T-cell (primary cell): ENCODE data around the gene MYH15. TPM values are rescaled to one million over a fixed set of nuclear protein-coding genes. Genes with fewer than 3 reads are reported as not detected.
A peak's percentile ranks its signal among the peaks of the same experiment; 100 is the strongest.

Experiments used
- ATAC-seq, 4 experiments: fragments of 200-7000 bp in 3 of 4; fragments of 150-1000 bp in 1 of 4; cut with Tn5 transposase; replicated peaks in 1 of 4; 1 replicate in 3 of 4; 2 replicates in 1 of 4; pipeline ENCODE4 v1.10.0; 2021; ENCODE audit warnings: moderate library complexity in 3 of 4, mild to moderate bottlenecking in 2 of 4, moderate number of reproducible peaks in 1 of 4
- CTCF ChIA-PET, 2 donors: fragments of 300-600 bp; sonication (Branson Sonifier 250); formaldehyde crosslinking; loops; one replicate each; lab custom pipeline; 2022; ENCODE audit warnings: antibody characterized with exemption in 2 of 2; lab: Charles Lee
- POLR2A ChIA-PET, 2 donors: fragments of 300-600 bp; sonication (Branson Sonifier 250); formaldehyde crosslinking; loops; one replicate each; lab custom pipeline; 2022; ENCODE audit warnings: antibody characterized with exemption in 2 of 2; lab: Charles Lee
- DNase-seq, 35 experiments: peaks; one replicate each; pipeline versions ENCODE4 v3.0.0 to v3.0.0-alpha.2; 2013 to 2023
- H3K27ac ChIP-seq: one replicate; pipeline ENCODE4 v1.5.1; 2013; ENCODE audit warnings: low read length
- H3K27me3 ChIP-seq, 2 experiments: replicated peaks in 1 of 2; 1 replicate in 1 of 2; 2 replicates in 1 of 2; pipeline versions ENCODE4 v1.6.1 to v1.7.0; 2013; ENCODE audit warnings: low read length in 1 of 2, mixed read lengths in 1 of 2; ENCODE audit not compliant: control insufficient read depth in 2 of 2, insufficient read depth in 2 of 2; ENCODE audit errors: extremely low read depth in 1 of 2
- H3K36me3 ChIP-seq, 2 donors: 1 replicate in 1 of 2; 2 replicates in 1 of 2; pipeline versions ENCODE4 v1.6.1 to v1.7.0; 2013; ENCODE audit warnings: low read length in 1 of 2; ENCODE audit not compliant: control insufficient read depth in 2 of 2, insufficient read depth in 1 of 2; ENCODE audit errors: extremely low read depth in 1 of 2
- H3K4me1 ChIP-seq, 2 experiments: 1 replicate in 1 of 2; 2 replicates in 1 of 2; pipeline versions ENCODE4 v1.6.1 to v1.7.0; 2013; ENCODE audit warnings: low read length in 2 of 2, mixed read lengths in 1 of 2; ENCODE audit not compliant: insufficient read depth in 2 of 2, control insufficient read depth in 1 of 2; ENCODE audit errors: extremely low read depth in 1 of 2
- H3K4me3 ChIP-seq, 2 donors: 1 replicate in 1 of 2; 2 replicates in 1 of 2; pipeline versions ENCODE4 v1.5.1 to v1.7.0; 2013; ENCODE audit warnings: mild to moderate bottlenecking in 2 of 2, low read length in 1 of 2, moderate library complexity in 1 of 2; ENCODE audit not compliant: control insufficient read depth in 1 of 2; ENCODE audit errors: extremely low read depth in 1 of 2
- H3K9me3 ChIP-seq: 2 replicates; pipeline ENCODE4 v1.7.0; 2013
- H3K27ac Mint-ChIP-seq, 2 donors: one replicate each; pipeline ENCODE4 v1.8.0; 2020 to 2021; ENCODE audit warnings: mild to moderate bottlenecking in 2 of 2, mixed read lengths in 2 of 2
- H3K27me3 Mint-ChIP-seq, 2 donors: one replicate each; pipeline ENCODE4 v1.8.0; 2021 to 2022; ENCODE audit warnings: mixed read lengths in 2 of 2
- H3K36me3 Mint-ChIP-seq: one replicate; pipeline ENCODE4 v1.8.0; 2021; ENCODE audit warnings: mixed read lengths
- H3K4me1 Mint-ChIP-seq, 3 donors: one replicate each; pipeline ENCODE4 v1.8.0; 2020 to 2022; ENCODE audit warnings: mixed read lengths in 3 of 3, mild to moderate bottlenecking in 1 of 3
- H3K4me3 Mint-ChIP-seq, 3 donors: one replicate each; pipeline ENCODE4 v1.8.0; 2020 to 2022; ENCODE audit warnings: mild to moderate bottlenecking in 3 of 3, mixed read lengths in 3 of 3, moderate library complexity in 3 of 3
- H3K9me3 Mint-ChIP-seq, 3 donors: one replicate each; pipeline ENCODE4 v1.8.0; 2020 to 2022; ENCODE audit warnings: mixed read lengths in 3 of 3
- WGBS: methylation state at CpG from one replicate; pipeline ENCODE4 v1.1.5; 2013; ENCODE audit warnings: missing lambda C conversion rate; ENCODE audit not compliant: insufficient coverage; 5-methylcytosine and 5-hydroxymethylcytosine counted together
- total RNA-seq, 35 experiments: library from RNA in 6 of 35; stranded (reverse) in 6 of 35; fragments of 120-200 nt in 1 of 35; gene quantifications; one replicate each; pipeline versions ENCODE4 v1.2.1 to v1.2.4 and lab custom pipeline; 2013 to 2026

Gene MYH15
- total RNA-seq, 5 donors from 2014 or later (not counting 1 experiment from before 2014, with no cell fraction given), result 0.07 to 0.18 (median 0.11) TPM; not detected in 1

DNA sequence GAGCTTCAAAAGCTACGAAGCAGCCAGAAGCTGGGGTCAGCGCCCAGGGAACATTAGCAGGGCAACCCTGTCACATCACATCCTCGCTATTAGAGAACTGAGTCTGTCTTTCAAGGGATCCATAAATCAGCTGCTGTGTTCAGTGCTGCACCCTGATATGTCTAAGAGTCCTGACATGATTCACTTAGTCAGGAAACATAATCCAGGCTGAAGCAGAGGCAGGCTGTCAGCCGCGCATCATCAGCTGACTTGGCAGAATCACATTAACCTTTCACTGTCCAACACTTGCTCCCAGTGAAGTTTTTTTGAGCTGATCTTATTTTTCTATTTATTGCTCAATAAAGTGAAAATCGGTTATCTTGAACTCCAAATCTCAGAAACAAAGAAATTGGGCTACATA lies 23.5 kb downstream of the MYH15 start:
- ATAC-seq, result no peak
- 82% methylated on average over 3 of the region's 6 CpGs for WGBS

DNA sequence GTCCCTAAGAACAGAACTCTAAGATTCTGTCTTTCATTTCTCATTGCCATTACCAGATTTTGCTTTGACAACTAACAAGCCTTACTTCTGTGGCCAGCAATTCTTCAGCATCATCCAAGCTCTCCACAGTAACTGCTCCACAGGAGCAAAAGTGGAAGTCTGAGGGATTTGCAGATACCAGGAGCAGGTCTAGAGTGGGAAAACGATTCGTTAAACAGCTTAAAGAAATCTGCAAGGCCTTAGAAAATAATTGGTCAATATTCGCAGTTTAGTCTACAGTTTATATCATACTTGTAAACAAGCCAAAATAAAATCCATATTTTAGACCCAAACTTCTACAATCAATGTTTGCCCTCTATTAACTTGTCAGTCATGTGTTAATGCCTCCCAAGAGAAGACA lies 24.1 kb downstream of the MYH15 start:
- WGBS, result 100% methylated on average over 1 of the region's 3 CpGs
- H3K36me3 ChIP-seq, result no peaks in the 10 kb centered on the region
- no peak for DNase-seq
- no peak for ATAC-seq
- POLR2A ChIA-PET, result interaction anchor here (0.5 to 0.6 kb wide), 2 partner anchors 10 to 267 kb away, joined by 3 to 4 read pairs; no protein-coding TSS in a partner anchor
- Mint-ChIP-seq H3K9me3 (no peaks in the 10 kb centered on the region), H3K27me3 (no peaks in the 10 kb centered on the region), H3K27ac (no peak overlapping the region), H3K4me1 (peaks cover 2 to 5% (median 3%) of the 10 kb centered on the region in 3 donors), H3K4me3 (no peak overlapping the region), H3K36me3 (no peaks in the 10 kb centered on the region)
- no peak overlapping the region for H3K4me3 ChIP-seq
- H3K27me3 ChIP-seq, result no peaks in the 10 kb centered on the region
- CTCF ChIA-PET, result interaction anchor here (0.7 to 3.0 kb wide), 7 partner anchors 8 to 429 kb away, joined by 3 to 18 read pairs (median 13); no protein-coding TSS in a partner anchor
- H3K9me3 ChIP-seq, result no peaks in the 10 kb centered on the region
- no peaks in the 10 kb centered on the region for H3K4me1 ChIP-seq
- no peak overlapping the region for H3K27ac ChIP-seq

More for the DNA sequence above, 23.5 kb downstream of the MYH15 start:
- Mint-ChIP-seq H3K27ac (no peak overlapping the region), H3K36me3 (no peaks in the 10 kb centered on the region), H3K9me3 (no peaks in the 10 kb centered on the region), H3K4me3 (no peak overlapping the region), H3K4me1 (peaks cover 2 to 5% (median 3%) of the 10 kb centered on the region in 3 donors), H3K27me3 (no peaks in the 10 kb centered on the region)
- Histone ChIP-seq H3K27ac (no peak overlapping the region), H3K9me3 (no peaks in the 10 kb centered on the region), H3K36me3 (no peaks in the 10 kb centered on the region), H3K4me3 (no peak overlapping the region), H3K4me1 (no peaks in the 10 kb centered on the region), H3K27me3 (no peaks in the 10 kb centered on the region)
- CTCF ChIA-PET, result interaction anchor here (0.8 to 3.0 kb wide), 12 partner anchors 9 to 827 kb away, joined by 3 to 18 read pairs (median 6); no protein-coding TSS in a partner anchor
- POLR2A ChIA-PET, result interaction anchor here in 1 of 2 donors (0.5 kb wide), 1 partner anchor 268 kb away, joined by 3 read pairs; no protein-coding TSS in a partner anchor
- DNase-seq, result no peak

DNA sequence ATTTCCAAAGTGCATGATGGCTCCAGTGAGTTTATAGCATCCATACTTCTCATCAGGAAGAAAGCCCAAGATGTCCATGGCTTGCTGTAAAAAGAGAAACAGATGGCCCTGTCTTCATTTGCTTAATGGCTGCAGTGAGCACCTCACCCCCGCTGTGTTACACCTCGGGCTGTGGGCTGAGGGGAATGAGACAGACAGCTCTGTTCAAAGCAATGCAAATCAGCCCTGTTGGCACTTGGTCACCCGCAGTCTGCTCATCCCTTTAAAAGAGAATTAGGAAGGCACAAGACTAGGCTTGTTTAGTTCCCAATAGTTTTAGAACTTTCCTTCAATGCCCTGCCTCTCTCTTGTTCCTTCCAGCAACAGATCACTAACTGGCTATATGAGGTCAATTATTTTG lies 25.2 kb downstream of the MYH15 start:
- Mint-ChIP-seq H3K36me3 (no peaks in the 10 kb centered on the region), H3K27me3 (no peaks in the 10 kb centered on the region), H3K4me1 (peaks cover 2 to 5% (median 3%) of the 10 kb centered on the region in 3 donors), H3K4me3 (no peak overlapping the region), H3K9me3 (no peaks in the 10 kb centered on the region), H3K27ac (no peak overlapping the region)
- Histone ChIP-seq H3K27me3 (no peaks in the 10 kb centered on the region), H3K4me3 (no peak overlapping the region), H3K4me1 (no peaks in the 10 kb centered on the region), H3K27ac (no peak overlapping the region), H3K9me3 (no peaks in the 10 kb centered on the region), H3K36me3 (no peaks in the 10 kb centered on the region)
- DNase-seq, result no peak
- CTCF ChIA-PET, result interaction anchor here in 1 of 2 donors (2.9 kb wide), 1 partner anchor 68 kb away, joined by 18 read pairs; no protein-coding TSS in a partner anchor
- WGBS, result 60% methylated on average over 1 of the region's 3 CpGs
- ATAC-seq, result no peak
- POLR2A ChIA-PET, result no interaction called here

DNA sequence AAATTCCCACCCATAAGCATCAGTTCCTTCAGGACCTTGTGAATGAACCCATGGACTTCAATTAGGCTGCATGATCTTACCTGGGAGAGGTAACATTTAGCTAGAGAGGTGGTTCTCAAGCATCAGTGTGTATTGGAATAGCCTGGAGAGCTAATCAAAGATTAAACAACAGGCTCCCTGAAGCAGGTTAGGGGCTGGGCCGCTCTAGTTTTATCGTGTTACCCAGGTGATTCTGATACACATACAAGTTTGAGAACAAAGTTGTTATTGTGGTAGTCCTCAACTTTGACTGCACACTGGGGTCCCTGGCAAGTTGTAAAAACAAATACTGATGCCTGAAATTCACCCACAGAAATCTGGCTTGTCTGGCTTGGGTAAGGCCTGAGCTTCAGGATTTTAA lies 31.2 kb downstream of the MYH15 start:
- WGBS, result no CpG with 5 or more reads among the region's 2 CpGs

DNA sequence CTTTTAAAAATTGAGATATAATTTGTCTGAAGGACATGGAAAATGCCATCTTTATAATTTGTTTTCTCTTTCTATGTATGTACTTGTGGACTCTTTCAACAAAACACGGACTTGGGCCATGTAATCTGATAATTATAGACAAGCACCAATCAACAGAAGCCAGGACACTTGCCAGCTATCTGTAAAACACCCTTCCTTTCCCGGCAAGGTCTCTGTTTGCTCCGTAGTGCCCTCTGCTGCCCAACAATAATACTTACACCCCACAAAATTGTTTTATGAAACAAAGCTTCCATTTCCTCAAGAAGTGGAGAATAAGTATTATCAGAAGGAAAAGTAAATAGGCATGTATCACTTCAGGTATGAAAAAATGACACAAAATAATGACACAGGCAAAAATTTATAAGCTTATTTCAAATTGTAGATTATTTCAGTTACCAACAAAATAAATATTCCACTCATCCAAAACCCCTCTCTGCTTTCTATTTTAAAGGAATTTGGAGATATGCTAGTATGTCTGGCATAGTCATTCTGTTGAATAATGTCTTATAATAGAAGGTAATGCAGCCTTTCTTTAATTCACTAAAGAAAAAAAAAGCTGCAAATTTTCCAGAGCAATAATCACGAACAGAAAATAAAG lies 32.8 kb downstream of the MYH15 start:
- peak in 34 of 35 experiments; percentile 7 to 74 (median 44) for DNase-seq
- Histone ChIP-seq H3K36me3 (no peaks in the 10 kb centered on the region), H3K9me3 (no peaks in the 10 kb centered on the region), H3K4me1 (no peaks in the 10 kb centered on the region), H3K27me3 (no peaks in the 10 kb centered on the region), H3K27ac (no peak overlapping the region), H3K4me3 (no peak overlapping the region)
- Mint-ChIP-seq H3K27ac (no peak overlapping the region), H3K9me3 (no peaks in the 10 kb centered on the region), H3K4me1 (peaks cover 0 to 3% (median 3%) of the 10 kb centered on the region in 3 donors), H3K27me3 (peaks cover 2 to 3% of the 10 kb centered on the region in 2 donors), H3K36me3 (no peaks in the 10 kb centered on the region), H3K4me3 (no peak overlapping the region)
- POLR2A ChIA-PET, result interaction anchor here (0.6 kb wide), 3 partner anchors 82 to 779 kb away, joined by 3 to 7 read pairs (median 3); no protein-coding TSS in a partner anchor
- peak; percentile 60 to 72 (median 68) for ATAC-seq
- CTCF ChIA-PET, result interaction anchor here (0.5 to 3.3 kb wide), 41 partner anchors 9 to 1642 kb away, joined by 3 to 21 read pairs (median 4); partner anchors contain the start of gene CIP2A (in 1 of the 2)
- WGBS, result no CpG with 5 or more reads among the region's 4 CpGs

More for the DNA sequence above, 31.2 kb downstream of the MYH15 start:
- H3K27me3 Mint-ChIP-seq, result peaks cover 0 to 3% of the 10 kb centered on the region in 2 donors
- H3K27ac Mint-ChIP-seq, result no peak overlapping the region
- Histone ChIP-seq H3K27ac (no peak overlapping the region), H3K36me3 (no peaks in the 10 kb centered on the region), H3K9me3 (no peaks in the 10 kb centered on the region), H3K27me3 (no peaks in the 10 kb centered on the region), H3K4me3 (no peak overlapping the region), H3K4me1 (no peaks in the 10 kb centered on the region)
- ATAC-seq (no peak), DNase-seq (no peak)
- H3K36me3 Mint-ChIP-seq, result no peaks in the 10 kb centered on the region
- ChIA-PET CTCF (interaction anchor here (0.8 to 3.3 kb wide), 5 partner anchors 7 to 1243 kb away, joined by 3 to 21 read pairs (median 15); no protein-coding TSS in a partner anchor), POLR2A (no interaction called here)
- H3K4me3 Mint-ChIP-seq, result no peak overlapping the region
- H3K4me1 Mint-ChIP-seq, result peaks cover 0 to 3% (median 3%) of the 10 kb centered on the region in 3 donors
- H3K9me3 Mint-ChIP-seq, result no peaks in the 10 kb centered on the region

DNA sequence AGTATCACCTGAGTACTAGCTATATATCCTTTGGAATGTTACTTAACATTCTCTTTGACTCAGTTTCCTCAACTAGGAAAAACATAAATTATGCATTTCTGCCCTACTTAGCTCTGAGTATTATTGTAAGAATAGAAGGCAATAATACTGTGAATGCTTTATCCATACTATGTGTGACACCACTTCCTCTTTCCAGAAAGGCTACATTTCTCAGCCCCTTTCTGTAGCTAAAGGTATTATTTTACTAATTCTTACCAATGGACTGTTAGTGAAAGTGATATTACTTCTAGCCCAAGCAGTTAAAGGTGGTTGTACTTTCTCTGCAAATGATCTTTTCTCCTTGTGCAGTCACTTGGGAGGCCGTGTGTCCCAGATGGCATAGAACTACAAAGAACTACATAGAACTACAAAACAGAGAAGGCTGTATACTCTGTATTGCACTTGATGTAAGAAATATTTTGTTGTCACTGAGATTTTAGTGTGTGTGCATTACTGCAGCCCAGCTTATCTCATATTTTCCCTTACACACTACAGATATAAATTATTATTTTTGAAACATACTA lies 35.1 kb downstream of the MYH15 start:
- Mint-ChIP-seq H3K27me3 (peaks cover 3 to 8% of the 10 kb centered on the region in 2 donors), H3K9me3 (no peaks in the 10 kb centered on the region), H3K36me3 (no peaks in the 10 kb centered on the region), H3K4me1 (peaks cover 0 to 3% (median 3%) of the 10 kb centered on the region in 3 donors), H3K4me3 (no peak overlapping the region), H3K27ac (no peak overlapping the region)
- DNase-seq (no peak), ATAC-seq (no peak)
- ChIA-PET CTCF (interaction anchor here (0.6 to 1.4 kb wide), 6 partner anchors 12 to 1239 kb away, joined by 3 to 8 read pairs (median 4); no protein-coding TSS in a partner anchor), POLR2A (no interaction called here)
- no CpG with 5 or more reads among the region's 1 CpG for WGBS
- no peak overlapping the region for H3K4me3 ChIP-seq
- no peaks in the 10 kb centered on the region for H3K4me1 ChIP-seq
- no peaks in the 10 kb centered on the region for H3K9me3 ChIP-seq
- no peaks in the 10 kb centered on the region for H3K36me3 ChIP-seq
- no peak overlapping the region for H3K27ac ChIP-seq
- no peaks in the 10 kb centered on the region for H3K27me3 ChIP-seq
